Mesothelial cell of epicardium (in vitro differentiated cells): ENCODE measurements around the gene LUZP4. TPM values are rescaled to one million over a fixed set of nuclear protein-coding genes. Genes with fewer than 3 reads are reported as not detected.
A peak's percentile ranks its signal among the peaks of the same experiment; 100 is the strongest.

Source experiments
- DNase-seq, 2 experiments: peaks; one replicate each; pipeline ENCODE4 v3.0.0; 2021; ENCODE audit warnings: low spot score in 2 of 2; ENCODE audit not compliant: unreplicated experiment in 2 of 2
- H3K27ac Mint-ChIP-seq: 2 replicates; pipeline ENCODE4 v1.8.0; 2021; ENCODE audit warnings: mixed read lengths
- H3K27me3 Mint-ChIP-seq: 2 replicates; pipeline ENCODE4 v1.8.0; 2021; ENCODE audit warnings: low read depth, mixed read lengths
- H3K36me3 Mint-ChIP-seq: 2 replicates; pipeline ENCODE4 v1.8.0; 2021; ENCODE audit warnings: mixed read lengths
- H3K4me1 Mint-ChIP-seq: 2 replicates; pipeline ENCODE4 v1.8.0; 2021; ENCODE audit warnings: mixed read lengths
- H3K4me3 Mint-ChIP-seq: 2 replicates; pipeline ENCODE4 v1.8.0; 2021; ENCODE audit warnings: mild to moderate bottlenecking, moderate library complexity, mixed read lengths
- H3K9me3 Mint-ChIP-seq: 2 replicates; pipeline ENCODE4 v1.8.0; 2021; ENCODE audit warnings: mixed read lengths
- CTCF ChIP-seq: fragments of 200-600 bp; sonication (generic); IDR thresholded peaks from one replicate; pipeline ENCODE4 v1.5.0; 2021; ENCODE audit warnings: antibody characterized with exemption; ENCODE audit not compliant: unreplicated experiment
- total RNA-seq: library from RNA; stranded (reverse); gene quantifications from 3 replicates; pipeline ENCODE4 v1.2.1, GENCODE V29; 2021

The LUZP4 gene
- total RNA-seq, 1 donor from 2014 or later: not detected

GRCh38 chrX:115269051-115269683, 20.3 kb upstream of the LUZP4 start:
- no peaks in the 10 kb centered on the region for H3K36me3 Mint-ChIP-seq
- no peak overlapping the region for H3K27ac Mint-ChIP-seq
- TF ChIP-seq CTCF: no peak
- no peak for DNase-seq
- peaks cover 7% of the 10 kb centered on the region for H3K4me1 Mint-ChIP-seq
- no peaks in the 10 kb centered on the region for H3K27me3 Mint-ChIP-seq
- no peak overlapping the region for H3K4me3 Mint-ChIP-seq
- H3K9me3 Mint-ChIP-seq: no peaks in the 10 kb centered on the region

GRCh38 chrX:115284877-115285276, 4.6 kb upstream of the LUZP4 start:
- Mint-ChIP-seq H3K36me3 (no peaks in the 10 kb centered on the region), H3K9me3 (peaks cover 8% of the 10 kb centered on the region), H3K27me3 (no peaks in the 10 kb centered on the region), H3K4me1 (peaks cover 8% of the 10 kb centered on the region), H3K4me3 (no peak overlapping the region), H3K27ac (no peak overlapping the region)
- TF ChIP-seq CTCF: no peak
- DNase-seq: no peak

GRCh38 chrX:115297189-115297588, 7.7 kb downstream of the LUZP4 start:
- Mint-ChIP-seq H3K4me1 (peaks cover 15% of the 10 kb centered on the region), H3K36me3 (no peaks in the 10 kb centered on the region), H3K27ac (peak overlapping the region; percentile 40), H3K27me3 (no peaks in the 10 kb centered on the region), H3K9me3 (peaks cover 9% of the 10 kb centered on the region), H3K4me3 (no peak overlapping the region)
- DNase-seq: no peak
- TF ChIP-seq CTCF: no peak

- no peak overlapping the region for H3K27ac Mint-ChIP-seq
- no peak overlapping the region for H3K4me3 Mint-ChIP-seq
- H3K36me3 Mint-ChIP-seq: peaks cover 3% of the 10 kb centered on the region
- peaks cover 4% of the 10 kb centered on the region for H3K9me3 Mint-ChIP-seq
- H3K27me3 Mint-ChIP-seq: no peaks in the 10 kb centered on the region
- TF ChIP-seq CTCF: no peak
- peaks cover 9% of the 10 kb centered on the region for H3K4me1 Mint-ChIP-seq
- no peak for DNase-seq
Measured at GRCh38 chrX:115311139-115311538, 21.6 kb downstream of the LUZP4 start.

GRCh38 chrX:115311601-115312001, 22.1 kb downstream of the LUZP4 start:
- Mint-ChIP-seq H3K27ac (no peak overlapping the region), H3K36me3 (peaks cover 3% of the 10 kb centered on the region), H3K4me3 (peak overlapping the region; percentile 38), H3K4me1 (peaks cover 9% of the 10 kb centered on the region), H3K9me3 (peaks cover 6% of the 10 kb centered on the region), H3K27me3 (no peaks in the 10 kb centered on the region)
- DNase-seq: peak in 1 of 2 experiments; percentile 50
- no peak for TF ChIP-seq CTCF

GRCh38 chrX:115318139-115318538, 28.6 kb downstream of the LUZP4 start:
- TF ChIP-seq CTCF: no peak
- Mint-ChIP-seq H3K4me3 (no peak overlapping the region), H3K9me3 (peaks cover 37% of the 10 kb centered on the region), H3K27me3 (no peaks in the 10 kb centered on the region), H3K36me3 (peaks cover 5% of the 10 kb centered on the region), H3K4me1 (no peaks in the 10 kb centered on the region), H3K27ac (no peak overlapping the region)
- DNase-seq: no peak
